ENCODE data around the gene TAGLN. TPM values are rescaled to one million over a fixed set of nuclear protein-coding genes. Genes with fewer than 3 reads are reported as not detected.
A peak's percentile ranks its signal among the peaks of the same experiment; 100 is the strongest.

TAGLN gene
- total and polyA plus RNA-seq, 9 of the 15 experiments (the other 6 are each of a cell fraction or from before 2014, with no cell fraction given), result 0.21 to 4.9 (median 1.1) TPM

DNA sequence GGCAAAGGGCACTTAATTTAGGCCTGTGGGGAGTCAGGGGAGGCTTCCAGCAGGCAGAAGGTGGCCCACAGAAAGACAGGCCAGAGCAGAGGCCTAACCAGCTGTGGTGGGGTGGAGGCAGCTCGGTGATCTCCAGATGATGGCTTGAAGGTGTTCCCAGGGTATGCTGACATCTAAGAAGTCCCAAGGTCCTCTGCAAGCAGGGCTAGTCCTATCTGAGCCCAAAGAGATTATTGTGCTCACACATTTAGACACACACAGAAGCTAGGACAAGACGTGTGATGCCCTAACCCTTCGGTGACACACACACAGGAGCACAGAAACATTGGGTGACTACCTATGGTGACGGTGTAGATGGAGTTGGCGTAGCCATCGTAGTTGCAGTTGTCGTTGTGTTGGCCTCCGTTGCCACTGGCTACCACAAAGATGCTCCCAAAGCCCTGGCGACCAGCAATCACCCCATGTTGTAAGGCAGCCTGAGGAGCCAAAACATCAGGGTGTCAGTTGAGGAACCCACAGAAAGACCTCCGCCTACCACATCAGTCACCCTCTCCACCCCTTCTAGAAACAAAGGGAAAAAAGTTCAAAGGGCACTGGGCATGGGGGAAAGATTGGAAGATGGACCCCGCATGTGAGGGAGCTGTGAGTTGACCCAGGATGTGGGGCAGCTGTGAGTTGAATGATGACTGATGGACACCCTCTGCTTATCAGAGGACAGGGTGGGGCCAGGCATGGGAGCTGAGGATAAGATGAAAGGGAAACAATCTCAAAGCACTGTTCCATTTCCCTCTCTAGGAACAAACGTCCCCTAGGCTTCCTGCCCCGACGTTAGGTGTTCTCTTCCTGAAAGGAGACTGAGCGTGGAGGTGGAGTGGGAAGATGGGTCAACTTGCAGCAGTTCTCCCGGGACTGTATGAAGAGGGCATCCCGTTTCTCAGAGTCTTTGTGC is 24.8 kb downstream of the TAGLN start (continued):
- TF ChIP-seq, protein P1, sequence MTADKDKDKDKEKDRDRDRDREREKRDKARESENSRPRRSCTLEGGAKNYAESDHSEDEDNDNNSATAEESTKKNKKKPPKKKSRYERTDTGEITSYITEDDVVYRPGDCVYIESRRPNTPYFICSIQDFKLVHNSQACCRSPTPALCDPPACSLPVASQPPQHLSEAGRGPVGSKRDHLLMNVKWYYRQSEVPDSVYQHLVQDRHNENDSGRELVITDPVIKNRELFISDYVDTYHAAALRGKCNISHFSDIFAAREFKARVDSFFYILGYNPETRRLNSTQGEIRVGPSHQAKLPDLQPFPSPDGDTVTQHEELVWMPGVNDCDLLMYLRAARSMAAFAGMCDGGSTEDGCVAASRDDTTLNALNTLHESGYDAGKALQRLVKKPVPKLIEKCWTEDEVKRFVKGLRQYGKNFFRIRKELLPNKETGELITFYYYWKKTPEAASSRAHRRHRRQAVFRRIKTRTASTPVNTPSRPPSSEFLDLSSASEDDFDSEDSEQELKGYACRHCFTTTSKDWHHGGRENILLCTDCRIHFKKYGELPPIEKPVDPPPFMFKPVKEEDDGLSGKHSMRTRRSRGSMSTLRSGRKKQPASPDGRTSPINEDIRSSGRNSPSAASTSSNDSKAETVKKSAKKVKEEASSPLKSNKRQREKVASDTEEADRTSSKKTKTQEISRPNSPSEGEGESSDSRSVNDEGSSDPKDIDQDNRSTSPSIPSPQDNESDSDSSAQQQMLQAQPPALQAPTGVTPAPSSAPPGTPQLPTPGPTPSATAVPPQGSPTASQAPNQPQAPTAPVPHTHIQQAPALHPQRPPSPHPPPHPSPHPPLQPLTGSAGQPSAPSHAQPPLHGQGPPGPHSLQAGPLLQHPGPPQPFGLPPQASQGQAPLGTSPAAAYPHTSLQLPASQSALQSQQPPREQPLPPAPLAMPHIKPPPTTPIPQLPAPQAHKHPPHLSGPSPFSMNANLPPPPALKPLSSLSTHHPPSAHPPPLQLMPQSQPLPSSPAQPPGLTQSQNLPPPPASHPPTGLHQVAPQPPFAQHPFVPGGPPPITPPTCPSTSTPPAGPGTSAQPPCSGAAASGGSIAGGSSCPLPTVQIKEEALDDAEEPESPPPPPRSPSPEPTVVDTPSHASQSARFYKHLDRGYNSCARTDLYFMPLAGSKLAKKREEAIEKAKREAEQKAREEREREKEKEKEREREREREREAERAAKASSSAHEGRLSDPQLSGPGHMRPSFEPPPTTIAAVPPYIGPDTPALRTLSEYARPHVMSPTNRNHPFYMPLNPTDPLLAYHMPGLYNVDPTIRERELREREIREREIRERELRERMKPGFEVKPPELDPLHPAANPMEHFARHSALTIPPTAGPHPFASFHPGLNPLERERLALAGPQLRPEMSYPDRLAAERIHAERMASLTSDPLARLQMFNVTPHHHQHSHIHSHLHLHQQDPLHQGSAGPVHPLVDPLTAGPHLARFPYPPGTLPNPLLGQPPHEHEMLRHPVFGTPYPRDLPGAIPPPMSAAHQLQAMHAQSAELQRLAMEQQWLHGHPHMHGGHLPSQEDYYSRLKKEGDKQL (CRISPR knock-in tag; IDR thresholded peaks at IDR 0.05; ENCODE audit: borderline replicate concordance), result no peak
- TF ChIP-seq SIN3A (IDR thresholded peaks at IDR 0.05; ENCODE audit: borderline replicate concordance in 2 of 2, control insufficient read depth in 1 of 2, low read depth in 2 of 2, low read length in 2 of 2), result peak in 1 of 2 experiments; percentile 61; a peak in 1 of 4 replicates
- peak; percentile 62; the same call in 1 of the 2 replicates for TF ChIP-seq ZKSCAN8 (CRISPR knock-in tag; IDR thresholded peaks at IDR 0.05)
- TF ChIP-seq PHF21A (IDR thresholded peaks at IDR 0.05; ENCODE audit: borderline replicate concordance, low read depth), result peak; percentile 74; the same call in 1 of the 2 replicates
- peak; percentile 88 for TF ChIP-seq LEF1 (IDR thresholded peaks at IDR 0.05)
- TF ChIP-seq, protein P2, sequence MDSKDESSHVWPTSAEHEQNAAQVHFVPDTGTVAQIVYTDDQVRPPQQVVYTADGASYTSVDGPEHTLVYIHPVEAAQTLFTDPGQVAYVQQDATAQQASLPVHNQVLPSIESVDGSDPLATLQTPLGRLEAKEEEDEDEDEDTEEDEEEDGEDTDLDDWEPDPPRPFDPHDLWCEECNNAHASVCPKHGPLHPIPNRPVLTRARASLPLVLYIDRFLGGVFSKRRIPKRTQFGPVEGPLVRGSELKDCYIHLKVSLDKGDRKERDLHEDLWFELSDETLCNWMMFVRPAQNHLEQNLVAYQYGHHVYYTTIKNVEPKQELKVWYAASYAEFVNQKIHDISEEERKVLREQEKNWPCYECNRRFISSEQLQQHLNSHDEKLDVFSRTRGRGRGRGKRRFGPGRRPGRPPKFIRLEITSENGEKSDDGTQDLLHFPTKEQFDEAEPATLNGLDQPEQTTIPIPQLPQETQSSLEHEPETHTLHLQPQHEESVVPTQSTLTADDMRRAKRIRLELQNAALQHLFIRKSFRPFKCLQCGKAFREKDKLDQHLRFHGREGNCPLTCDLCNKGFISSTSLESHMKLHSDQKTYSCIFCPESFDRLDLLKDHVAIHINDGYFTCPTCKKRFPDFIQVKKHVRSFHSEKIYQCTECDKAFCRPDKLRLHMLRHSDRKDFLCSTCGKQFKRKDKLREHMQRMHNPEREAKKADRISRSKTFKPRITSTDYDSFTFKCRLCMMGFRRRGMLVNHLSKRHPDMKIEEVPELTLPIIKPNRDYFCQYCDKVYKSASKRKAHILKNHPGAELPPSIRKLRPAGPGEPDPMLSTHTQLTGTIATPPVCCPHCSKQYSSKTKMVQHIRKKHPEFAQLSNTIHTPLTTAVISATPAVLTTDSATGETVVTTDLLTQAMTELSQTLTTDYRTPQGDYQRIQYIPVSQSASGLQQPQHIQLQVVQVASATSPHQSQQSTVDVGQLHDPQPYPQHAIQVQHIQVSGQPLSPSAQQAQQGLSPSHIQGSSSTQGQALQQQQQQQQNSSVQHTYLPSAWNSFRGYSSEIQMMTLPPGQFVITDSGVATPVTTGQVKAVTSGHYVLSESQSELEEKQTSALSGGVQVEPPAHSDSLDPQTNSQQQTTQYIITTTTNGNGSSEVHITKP (IDR thresholded peaks at IDR 0.05; ENCODE audit: partially characterized antibody), result peak; percentile 67
- TF ChIP-seq TBL1XR1 (IDR thresholded peaks at IDR 0.05; ENCODE audit: low read length in 2 of 2), result peak; percentile 59 to 88; a peak in 2 of 4 replicates
- TF ChIP-seq CREM (IDR thresholded peaks at IDR 0.05; ENCODE audit: low read depth), result peak; percentile 63
- no peak for TF ChIP-seq ZNF512 (tag; IDR thresholded peaks at IDR 0.05)
- no peak for TF ChIP-seq MCM7 (IDR thresholded peaks at IDR 0.05)
- peak; percentile 75; the same call in 1 of the 2 replicates for TF ChIP-seq ZNF766 (CRISPR knock-in tag; conservative IDR thresholded peaks at IDR 0.05)
- peak; percentile 45; the same call in 1 of the 2 replicates for TF ChIP-seq MEF2D (tag; conservative IDR thresholded peaks at IDR 0.05; ENCODE audit: low read depth)
- TF ChIP-seq TCF3 (CRISPR knock-in tag; IDR thresholded peaks at IDR 0.05), result peak; percentile 98
- no peak for TF ChIP-seq HLTF (IDR thresholded peaks at IDR 0.05)
- peak; percentile 98 for TF ChIP-seq CBFA2T3 (IDR thresholded peaks at IDR 0.05)

All from K562 (cell line).